ENCODE measurements around the gene TPRKB.
"Not testable (repeated sequence)": the region's sequence is repeated elsewhere in the genome, so short reads cannot be mapped to it uniquely, and the experiment has no call there.

Gene TPRKB

DNA sequence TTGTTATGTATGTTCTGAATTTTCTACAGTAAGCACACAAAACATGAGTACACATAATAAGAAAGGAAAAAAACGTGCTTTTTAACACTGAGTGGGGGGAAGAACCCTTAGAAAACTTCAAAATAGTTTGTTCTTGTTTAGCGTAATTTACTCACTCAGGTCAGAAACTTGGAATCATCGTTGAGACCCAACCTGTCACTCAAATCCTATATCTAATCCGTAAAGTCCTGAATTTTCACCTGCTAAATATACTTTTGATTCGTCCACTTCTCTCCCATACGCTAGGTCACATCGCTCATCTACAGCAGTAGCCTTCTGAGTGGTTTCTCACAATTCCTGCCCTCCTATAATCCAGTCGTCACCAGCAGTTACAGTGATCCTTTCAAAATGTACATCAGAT is 767 bp downstream of the TPRKB start:
- DNase-seq: no peak

DNA sequence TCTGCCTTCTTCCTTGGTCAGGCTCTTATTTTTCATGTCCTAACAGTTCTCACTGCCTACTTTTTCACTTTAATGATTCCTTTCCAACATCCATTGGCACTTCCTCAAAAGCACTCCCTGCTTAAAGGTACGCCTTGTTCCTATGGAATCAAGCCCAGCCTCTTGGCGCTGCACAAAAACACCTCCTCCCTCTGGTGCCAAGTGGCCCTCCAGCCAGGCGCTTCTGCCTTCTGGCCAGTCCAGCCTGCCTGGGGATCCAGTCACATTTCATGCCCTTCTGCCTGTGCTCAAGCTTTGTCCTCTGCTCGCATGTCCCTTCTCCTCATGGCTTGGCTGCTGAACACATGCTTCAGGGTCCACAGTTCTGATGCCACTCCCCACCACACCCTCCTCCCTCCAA is 6.3 kb downstream of the TPRKB start:
- DNase-seq: no peak

DNA sequence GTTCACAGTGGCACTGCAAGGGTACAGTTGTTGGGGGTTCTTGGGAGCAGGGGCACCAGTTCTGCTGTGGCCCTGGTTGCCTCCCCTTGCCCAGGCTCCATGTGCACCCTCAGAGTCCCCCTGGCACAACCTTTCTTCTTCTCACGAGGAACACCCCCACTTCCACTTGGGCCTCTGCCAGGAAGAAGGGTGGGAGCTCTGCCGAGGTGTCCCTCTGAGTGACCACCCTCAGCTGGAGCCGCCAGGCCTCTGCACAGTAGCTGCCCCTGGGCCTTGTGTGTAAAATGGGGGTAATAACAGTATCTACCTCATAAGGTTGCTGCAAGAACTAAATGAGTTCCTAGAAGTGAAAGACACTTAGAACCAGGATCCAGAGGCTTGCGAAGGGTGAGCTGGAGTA is 8.4 kb downstream of the TPRKB start:
- no peak for DNase-seq

DNA sequence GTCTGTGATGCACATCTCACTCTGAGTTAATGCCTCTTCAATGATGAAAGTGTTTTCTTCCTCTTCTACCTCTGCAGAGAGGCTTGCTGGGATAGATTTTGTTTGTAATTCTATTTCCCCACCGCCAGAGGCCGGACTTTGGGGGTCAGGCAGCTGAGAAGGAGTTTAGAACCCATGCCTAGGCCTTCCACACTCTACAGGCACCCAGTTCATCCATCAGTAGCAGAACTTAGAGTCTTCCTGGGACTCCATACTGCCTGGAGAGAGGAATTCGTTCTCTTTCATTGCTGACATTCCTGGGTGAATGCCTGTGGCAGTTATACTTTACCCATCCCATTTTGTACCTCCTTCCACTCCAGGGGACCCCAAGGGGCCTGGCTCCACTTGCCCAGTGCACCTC is 9.1 kb downstream of the TPRKB start:
- DNase-seq: no peak

DNA sequence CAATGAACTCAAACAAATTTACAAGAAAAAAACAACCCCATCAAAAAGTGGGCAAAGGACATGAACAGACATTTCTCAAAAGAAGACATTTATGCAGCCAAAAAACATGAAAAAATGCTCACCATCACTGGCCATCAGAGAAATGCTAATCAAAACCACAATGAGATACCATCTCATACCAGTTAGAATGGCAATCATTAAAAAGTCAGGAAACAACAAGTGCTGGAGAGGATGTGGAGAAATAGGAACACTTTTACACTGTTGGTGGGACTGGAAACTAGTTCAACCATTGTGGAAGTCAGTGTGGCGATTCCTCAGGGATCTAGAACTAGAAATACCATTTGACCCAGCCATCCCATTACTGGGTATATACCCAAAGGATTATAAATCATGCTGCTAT is 10.5 kb downstream of the TPRKB start:
- not testable (repeated sequence) for DNase-seq

DNA sequence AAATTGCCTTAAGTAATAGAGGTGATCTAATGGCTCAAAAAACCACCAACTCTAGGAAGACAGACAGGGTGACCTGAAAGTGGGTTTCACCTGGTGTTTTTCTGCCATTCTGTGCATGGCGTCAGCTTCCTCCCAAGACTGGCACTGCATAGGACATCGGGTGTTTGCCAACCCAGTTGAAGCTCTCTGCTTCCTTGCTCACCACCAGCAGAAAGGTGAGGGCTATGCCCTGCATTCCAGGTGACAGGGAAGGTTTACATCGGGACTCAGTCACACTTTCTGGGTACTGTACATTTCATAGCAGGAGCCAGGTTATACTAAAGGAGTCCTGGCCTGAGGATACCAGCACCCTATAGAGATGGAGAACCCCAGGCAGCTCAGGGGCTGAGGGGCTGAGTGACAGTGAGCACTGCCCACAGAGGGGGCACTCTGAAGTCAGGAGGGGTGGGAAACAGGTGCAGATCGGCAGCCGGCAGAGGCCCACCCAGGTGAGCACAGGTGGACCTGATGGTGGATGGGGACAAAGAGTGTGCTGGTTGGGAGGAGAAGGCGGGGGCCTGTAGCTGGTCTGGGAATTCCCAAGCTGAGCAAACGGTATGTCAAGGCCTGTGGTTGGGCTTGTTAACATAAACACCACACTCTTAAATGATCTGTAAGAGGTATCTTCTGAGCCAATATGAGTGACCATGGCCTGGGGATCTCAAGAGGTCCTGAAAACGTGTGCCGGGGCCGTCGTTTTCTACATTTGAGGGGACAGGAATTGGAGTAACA is 18.1 kb downstream of the TPRKB start:
- no peak for DNase-seq

DNA sequence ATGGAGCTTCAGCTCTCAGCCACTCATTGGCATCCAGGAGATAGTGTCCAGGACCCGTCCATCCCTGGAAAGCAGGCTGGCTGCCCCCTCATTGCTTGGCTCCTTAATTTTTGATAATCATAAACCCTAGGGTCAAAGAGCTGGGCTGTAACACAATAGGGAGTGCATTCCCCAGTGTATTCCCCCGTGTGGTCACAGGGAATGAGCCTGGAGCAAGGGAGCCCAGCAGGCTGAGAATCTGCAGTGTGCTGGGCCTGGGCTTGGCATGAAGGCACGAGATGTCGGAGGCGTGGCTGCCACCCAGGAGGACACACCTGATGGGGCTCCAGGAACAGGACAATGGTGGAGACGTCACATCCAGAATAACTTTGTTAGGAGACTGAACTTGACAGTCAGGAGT is 18.7 kb downstream of the TPRKB start:
- no peak for DNase-seq

DNA sequence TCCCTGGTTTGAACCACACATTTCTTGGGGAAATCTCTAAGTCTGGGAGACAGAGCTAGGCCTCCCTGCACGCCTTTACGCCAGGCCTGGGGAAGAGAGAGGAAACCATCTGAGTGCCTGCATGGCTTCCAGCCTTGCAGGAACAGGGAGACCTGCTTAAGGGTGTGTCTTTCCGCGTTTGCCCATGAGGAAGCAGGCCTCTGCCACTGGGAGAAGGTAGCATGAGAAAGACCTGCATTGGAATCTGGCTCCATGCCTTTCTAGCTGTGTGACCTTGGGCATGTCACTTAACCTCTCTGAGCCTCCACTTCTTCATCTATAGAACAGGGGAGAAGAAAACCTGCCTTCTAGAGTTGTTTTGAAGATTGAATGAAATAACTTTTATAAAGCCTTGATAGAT is 19.4 kb downstream of the TPRKB start:
- DNase-seq: not testable (repeated sequence)

DNA sequence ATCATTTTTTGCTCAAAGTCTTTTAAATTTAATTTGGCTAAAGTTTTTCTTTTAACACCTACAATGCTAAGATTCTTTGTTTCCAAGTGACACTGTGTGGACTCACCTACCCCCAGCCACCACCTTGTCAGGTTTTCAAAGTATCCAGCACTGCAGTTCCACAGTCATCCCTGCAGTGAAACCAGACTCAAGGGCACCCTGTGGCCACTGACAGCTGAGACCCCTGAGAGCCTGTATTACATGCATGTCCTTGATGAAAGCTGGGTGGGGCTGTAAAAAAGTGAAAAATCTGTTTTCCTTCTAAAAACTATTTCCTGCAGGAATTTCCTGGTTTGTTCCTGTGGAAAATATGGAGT is 19.9 kb downstream of the TPRKB start:
- no peak for DNase-seq

DNA sequence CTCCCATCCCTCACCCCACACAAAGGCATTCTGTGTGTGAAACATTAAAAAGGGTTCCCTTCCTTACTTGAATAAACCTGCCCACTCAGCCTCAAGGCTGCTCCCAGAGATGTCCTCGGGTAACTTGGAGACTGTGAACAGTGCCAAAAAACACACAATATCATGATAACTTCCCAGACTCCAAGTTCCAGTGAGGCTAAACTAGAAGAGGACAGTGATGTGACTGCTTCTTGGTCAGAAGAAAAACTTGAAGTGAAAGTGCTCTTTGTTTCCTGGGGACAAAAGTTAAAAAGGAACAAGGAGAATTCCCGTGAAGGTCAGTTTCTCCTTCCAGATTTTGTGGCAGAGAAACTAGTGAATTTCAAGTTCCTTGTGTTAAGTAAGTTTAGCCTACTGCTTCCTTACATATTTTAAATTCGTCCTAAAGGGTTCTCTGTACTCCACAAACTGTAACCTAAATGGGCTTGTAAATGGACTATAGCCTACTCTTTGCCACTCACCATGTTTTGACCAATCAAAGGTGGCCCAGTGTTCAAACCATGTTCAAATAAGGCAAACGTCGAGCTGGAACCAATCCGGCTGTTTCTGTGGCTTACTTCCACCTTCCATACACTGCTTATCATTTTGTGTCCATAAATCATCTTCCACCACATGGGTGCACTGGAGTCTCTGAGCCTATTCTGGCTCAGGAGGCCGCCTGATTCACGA is 20.4 kb downstream of the TPRKB start:
- DNase-seq: no peak

DNA sequence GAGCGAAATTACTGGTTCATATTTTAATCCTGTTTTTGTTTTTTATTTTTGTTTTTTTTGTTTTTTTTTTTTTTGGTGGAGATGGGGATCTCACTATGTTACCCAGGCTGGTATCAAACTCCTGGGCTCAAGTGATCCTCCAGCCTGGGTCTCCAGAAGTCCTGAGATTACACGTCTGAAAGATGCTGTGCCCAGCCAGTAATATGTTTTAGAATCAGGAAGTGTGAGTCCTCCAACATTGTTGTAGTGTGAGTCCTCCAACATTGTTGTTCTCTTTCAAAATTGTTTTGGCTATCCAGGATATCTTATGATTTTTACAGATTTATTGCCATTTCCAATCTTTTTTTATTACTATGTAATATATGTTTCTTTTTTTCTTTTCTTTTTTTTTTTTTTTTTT is 23.1 kb downstream of the TPRKB start:
- no peak for DNase-seq

DNA sequence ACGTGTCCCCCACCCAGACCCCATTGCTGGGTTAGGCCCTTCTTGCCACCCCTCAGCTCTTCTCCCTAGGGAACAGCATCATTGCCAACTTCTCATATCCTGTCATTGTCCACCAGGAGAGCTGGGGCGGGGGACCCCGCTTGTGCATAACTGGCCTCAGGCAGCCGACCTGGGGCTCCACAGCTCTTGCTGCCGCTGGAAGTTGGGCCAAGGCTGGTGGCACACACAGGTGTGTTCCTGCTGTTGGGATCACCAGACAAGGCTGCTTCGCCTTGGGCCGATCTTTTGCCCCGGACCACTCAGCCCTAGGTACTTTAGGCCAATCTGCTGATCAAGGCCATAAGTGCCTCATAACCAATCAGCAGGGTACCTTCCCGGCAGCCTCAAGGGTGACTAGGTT is 28.6 kb downstream of the TPRKB start:
- DNase-seq: no peak

DNA sequence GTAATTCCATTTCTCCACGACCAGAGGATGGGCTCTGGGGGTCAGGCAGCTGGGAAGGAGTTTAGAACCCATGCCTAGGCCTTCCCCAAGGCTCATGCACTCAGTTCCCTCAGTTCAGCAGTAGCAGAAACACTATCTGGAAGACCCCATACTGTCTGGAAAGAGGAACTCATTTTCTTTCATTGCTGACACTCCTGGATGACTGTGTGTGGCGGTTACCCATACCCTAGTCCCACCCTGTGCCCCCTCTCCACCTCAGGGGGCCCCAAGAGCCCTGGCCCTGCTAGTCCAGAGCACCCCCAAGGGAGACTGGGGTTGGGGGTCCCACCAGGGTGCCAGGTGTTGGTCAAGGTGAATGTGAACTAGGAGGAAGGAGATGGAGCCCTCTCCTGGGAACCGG is 29.5 kb downstream of the TPRKB start:
- DNase-seq: no peak

DNA sequence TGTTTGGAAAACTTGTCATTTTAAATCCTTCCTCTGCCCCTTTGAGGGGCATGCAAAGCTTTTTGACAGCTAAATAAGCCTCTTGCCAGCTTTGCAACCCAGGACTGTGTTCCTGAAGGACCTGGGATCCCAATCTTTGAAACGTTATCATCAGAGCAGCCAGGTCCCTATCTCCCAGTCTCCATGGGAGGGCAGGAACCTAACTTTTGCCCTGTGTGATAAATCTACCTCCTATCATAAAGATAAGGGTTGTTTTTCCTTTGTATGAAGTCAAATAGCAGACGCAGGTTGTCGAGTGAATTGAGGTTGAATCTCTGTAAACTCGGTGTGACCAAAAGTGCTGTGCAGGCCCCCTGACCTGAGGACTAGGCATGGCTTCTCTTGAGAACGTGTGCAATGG is 30.1 kb downstream of the TPRKB start:
- DNase-seq: no peak

DNA sequence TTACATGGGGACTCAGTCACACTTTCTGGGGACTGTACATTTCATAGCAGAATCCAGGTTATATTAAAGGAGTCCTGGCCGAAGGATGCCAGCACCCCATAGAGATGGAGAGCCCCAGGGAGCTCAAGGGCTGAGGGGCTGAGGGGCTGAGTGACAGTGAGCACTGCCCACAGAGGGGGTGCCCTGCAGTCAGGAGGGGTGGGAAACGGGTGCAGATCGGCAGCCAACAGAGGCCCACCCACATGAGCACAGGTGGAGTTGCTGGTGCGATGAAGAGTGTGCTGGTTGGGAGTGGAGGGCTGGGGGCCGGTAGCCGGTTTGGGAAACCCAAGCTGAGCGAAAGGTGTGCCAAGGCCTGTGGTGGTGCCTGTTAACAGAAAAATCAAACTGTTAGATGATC is 32.1 kb downstream of the TPRKB start:
- no peak for DNase-seq

DNA sequence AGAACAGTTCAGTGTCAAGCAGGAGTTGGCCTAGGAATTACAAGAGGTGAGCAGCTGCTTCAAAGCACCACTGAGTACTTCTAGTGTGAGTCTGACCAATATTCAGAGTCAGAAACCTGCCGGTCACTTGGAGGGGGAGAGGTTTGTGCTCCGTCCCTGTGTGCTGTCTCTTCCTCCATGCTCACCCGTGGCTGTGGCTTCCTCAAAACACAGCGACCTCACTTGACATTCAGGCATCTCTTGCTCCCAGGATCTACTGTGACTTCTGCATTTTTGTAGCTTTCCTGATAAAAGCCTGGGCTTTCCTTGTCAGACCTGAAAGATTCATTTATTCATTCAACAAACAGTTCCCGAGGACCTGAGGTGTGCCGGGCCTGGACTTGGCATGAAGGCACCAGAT is 32.9 kb downstream of the TPRKB start:
- DNase-seq: no peak

DNA sequence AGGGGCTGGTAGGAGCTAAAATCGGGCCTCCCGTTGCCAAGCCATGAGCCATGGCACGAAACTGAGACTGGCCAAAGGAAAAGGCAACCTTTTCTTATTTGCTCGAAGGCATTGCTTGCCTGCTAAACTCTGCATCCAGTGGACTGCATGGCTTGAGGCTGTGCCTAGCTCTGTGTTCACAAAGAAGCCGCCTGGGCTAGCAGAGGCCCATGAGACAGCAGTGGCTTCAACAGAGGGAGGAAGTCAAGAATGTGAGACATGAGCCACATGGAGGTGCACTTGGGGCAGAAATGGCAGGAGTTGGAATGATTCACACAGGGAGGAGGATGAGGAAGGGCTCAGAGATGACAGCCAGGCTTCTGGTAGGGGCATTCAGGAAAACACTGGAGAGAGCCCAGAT is 33.5 kb downstream of the TPRKB start:
- no peak for DNase-seq

DNA sequence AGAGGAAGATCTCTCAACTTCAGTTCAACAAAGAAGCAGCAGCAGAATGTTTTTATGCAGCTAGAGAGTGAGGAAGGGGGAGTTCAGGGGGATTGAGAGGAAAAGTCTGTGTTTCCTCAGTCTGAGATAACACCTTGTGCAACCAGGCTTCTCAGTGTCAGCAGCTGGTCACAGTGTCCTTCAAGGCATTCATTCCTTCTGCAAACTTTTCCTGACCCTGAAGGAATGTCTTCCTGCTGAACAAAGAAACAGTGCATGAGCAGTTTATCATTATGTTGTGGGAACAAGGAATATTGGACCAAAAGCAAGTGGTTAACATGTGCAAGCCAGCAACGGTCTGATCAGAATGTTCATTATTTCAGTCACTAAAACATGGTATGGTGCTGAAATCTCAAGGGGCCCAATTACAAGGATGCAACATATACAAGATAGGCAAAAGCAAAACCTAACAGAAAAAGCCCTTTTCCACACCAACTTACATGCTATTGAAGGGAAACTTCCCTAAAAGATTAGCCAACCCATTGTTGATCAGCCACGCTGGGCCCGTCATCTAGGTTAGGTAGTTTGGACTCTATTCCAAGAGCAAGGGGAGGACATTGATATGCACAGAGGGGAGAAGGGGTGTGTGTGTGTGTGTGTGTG is 34.2 kb downstream of the TPRKB start:
- DNase-seq: not testable (repeated sequence)

DNA sequence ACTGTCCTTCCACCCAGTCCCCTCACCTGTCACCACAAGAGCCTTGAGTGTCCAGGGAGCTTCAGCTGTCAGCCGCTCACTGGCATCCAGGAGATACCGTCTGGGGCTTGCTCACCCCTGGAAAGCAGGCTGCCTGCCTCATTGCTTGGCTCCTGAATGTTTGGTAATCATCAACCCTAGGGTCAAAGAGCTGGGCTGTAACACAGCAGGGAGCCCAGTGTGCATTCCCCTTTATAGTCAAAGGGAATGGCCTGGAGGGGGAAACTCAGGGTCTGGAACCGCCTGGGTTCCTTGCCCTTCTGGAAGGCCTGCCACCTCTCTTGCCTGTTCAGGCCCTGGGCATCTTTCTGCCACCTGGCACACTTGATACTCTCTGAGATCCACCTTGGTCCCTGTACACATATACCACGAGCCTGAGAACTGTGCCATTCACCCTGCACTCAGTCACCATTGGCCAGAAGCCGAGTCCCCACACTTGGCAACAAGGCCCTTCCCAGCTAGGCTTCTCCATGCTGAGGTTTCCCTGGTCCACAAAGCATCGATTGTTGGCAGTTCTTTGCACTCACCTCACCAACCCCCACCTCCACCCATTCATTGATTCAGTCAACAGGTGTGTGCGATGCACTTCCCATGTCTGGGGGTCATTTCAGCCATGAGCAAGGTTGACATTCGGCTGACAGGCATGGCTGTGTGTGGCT is 35.0 kb downstream of the TPRKB start:
- DNase-seq: no peak

DNA sequence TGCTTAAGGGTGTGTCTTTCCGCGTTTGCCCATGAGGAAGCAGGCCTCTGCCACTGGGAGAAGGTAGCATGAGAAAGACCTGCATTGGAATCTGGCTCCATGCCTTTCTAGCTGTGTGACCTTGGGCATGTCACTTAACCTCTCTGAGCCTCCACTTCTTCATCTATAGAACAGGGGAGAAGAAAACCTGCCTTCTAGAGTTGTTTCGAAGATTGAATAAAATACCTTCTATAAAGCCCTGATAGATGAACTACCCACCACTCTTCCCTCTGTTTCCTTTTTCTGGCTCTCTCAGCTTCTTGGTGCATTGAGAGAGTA is 35.7 kb downstream of the TPRKB start:
- not testable (repeated sequence) for DNase-seq

DNA sequence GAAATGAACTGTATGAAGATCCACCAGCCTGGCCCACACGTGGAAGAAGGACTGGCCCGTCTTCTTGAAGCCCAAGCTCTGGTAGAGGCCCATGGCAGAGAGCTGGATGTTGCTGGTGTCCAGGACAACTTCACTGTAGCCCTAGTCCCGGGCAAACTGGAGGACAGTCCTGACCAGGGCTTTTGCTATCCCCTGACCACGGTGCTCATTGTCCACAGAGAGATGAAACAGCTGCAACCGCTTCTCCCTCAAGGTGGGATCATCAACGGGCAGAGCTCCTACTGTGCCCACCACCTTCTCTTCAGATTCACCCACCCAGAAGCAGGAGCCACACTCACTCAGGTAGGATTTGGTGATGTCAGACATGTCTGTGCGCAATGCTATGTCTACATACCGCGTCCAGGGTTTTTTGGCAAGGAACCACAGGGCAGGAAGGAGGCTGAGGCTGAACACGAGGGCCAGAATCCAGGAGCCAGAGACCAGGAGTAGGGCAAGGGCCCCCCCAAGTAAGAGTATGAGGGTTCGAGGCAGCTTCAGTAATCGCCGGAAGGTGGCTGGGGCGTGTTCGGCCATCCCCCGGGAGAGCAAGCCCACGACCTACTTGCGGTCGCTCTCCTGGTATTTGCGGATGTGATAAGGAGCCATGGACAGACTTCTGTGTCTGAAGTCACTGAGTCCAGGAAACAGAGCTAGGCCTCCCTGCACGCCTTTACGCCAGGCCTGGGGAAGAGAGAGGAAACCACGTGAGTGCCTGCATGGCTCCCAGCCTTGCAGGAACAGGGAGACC is 36.3 kb downstream of the TPRKB start:
- DNase-seq: no peak

DNA sequence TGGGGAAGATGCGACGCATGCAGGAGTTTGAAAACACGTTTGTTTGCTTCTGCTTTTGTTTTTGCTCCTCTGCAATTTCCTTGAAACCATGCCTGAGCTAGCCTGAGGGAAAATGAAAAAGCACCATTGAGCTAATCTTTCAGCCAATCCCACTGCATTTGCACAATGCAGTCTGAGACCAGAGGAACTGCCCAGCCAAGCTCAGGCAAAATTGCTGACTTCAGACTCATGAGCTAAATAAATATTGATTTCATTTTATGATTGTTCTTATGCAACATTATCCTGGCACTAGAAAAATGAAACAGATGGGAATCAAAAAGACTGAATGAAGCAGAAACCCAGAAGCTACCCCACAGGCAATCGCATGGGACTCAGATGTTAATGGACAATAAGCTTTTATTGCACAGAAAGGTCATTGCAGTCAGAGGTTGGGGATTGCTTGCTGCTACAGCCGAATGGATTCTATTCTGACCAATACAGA is 37.0 kb downstream of the TPRKB start:
- no peak for DNase-seq

DNA sequence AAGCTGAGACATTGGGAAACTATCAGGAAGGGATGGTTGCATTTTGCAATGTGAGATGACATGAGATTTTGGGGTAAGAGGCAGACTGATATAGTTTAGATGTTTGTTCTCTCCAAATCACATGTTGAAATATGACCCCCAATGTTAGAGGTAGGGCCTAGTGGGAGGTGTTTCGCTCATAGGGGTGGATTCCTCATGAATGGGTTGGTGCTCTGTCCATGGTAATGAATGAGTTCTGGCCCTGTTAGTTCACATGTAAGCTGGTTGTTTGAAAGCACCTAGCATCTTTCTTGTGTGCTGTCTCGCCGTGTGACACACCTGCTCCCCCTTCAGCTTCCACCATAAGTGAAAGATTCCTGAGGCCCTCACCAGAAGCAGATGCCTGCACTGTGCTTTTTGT is 37.7 kb downstream of the TPRKB start:
- no peak for DNase-seq
